ENCODE data around the gene TEAD4.

Gene TEAD4

DNA sequence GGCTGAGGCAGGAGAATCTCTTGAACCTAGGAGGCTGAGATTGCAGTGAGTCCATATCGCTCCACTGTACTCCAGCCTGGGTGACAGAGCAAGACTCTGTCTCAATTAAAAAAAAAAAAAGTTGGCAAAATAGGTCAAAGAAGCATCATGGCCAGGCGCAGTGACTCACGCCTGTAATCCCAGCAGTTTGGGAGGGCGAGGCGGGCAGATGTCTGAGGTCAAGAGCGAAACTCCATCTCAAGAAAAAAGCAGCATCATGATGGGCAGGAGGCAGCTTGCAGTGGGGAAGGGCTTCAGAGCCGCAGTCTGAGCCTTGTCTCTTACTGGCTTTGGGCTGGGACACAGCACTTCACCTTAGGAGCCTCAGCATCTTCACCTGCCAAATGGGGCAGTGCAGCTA lies 21.4 kb downstream of the TEAD4 start:
- Histone ChIP-seq H3K4me2 (no peak overlapping the region), H3K4me1 (ENCODE audit: low read depth, poor library complexity, severe bottlenecking) (no peaks in the 10 kb centered on the region), H2AFZ (ENCODE audit: low read depth) (no peak overlapping the region), H3K79me2 (ENCODE audit: insufficient read depth, low read depth) (no peaks in the 10 kb centered on the region; the same call in 1 of the 2 replicates), H3K36me3 (ENCODE audit: insufficient read depth) (no peaks in the 10 kb centered on the region), H3K9ac (no peak overlapping the region), H4K20me1 (ENCODE audit: insufficient read depth) (no peaks in the 10 kb centered on the region), H3K27me3 (ENCODE audit: insufficient read depth, low read depth) (no peaks in the 10 kb centered on the region), H3K27ac (no peak overlapping the region), H3K4me3 (IDR thresholded peaks at IDR 0.05; ENCODE audit: insufficient read depth, low read depth, low read length) (no peak overlapping the region)
- TF ChIP-seq CTCF (conservative IDR thresholded peaks at IDR 0.05; ENCODE audit: low read depth, low read length) = no peak

GRCh38 chr12:2982361-2982760 lies 23.2 kb downstream of the TEAD4 start:
- Histone ChIP-seq H3K36me3 (ENCODE audit: insufficient read depth) (no peaks in the 10 kb centered on the region), H3K79me2 (ENCODE audit: insufficient read depth, low read depth) (no peaks in the 10 kb centered on the region; the same call in 1 of the 2 replicates), H3K9ac (no peak overlapping the region), H3K4me1 (ENCODE audit: low read depth, poor library complexity, severe bottlenecking) (no peaks in the 10 kb centered on the region), H4K20me1 (ENCODE audit: insufficient read depth) (no peaks in the 10 kb centered on the region), H3K4me3 (IDR thresholded peaks at IDR 0.05; ENCODE audit: insufficient read depth, low read depth, low read length) (no peak overlapping the region), H3K27ac (no peak overlapping the region), H3K4me2 (no peak overlapping the region), H3K27me3 (ENCODE audit: insufficient read depth, low read depth) (no peaks in the 10 kb centered on the region), H2AFZ (ENCODE audit: low read depth) (no peak overlapping the region)
- no peak for TF ChIP-seq CTCF (conservative IDR thresholded peaks at IDR 0.05; ENCODE audit: low read depth, low read length)

- H3K36me3 ChIP-seq (ENCODE audit: insufficient read depth) = no peaks in the 10 kb centered on the region
- no peaks in the 10 kb centered on the region for H3K27me3 ChIP-seq (ENCODE audit: insufficient read depth, low read depth)
- H3K4me3 ChIP-seq (IDR thresholded peaks at IDR 0.05; ENCODE audit: insufficient read depth, low read depth, low read length) = no peak overlapping the region
- H3K4me1 ChIP-seq (ENCODE audit: low read depth, poor library complexity, severe bottlenecking) = no peaks in the 10 kb centered on the region
- H2AFZ ChIP-seq (ENCODE audit: low read depth) = no peak overlapping the region
- H3K4me2 ChIP-seq = no peak overlapping the region
- no peak overlapping the region for H3K27ac ChIP-seq
- no peaks in the 10 kb centered on the region for H4K20me1 ChIP-seq (ENCODE audit: insufficient read depth)
- TF ChIP-seq CTCF (conservative IDR thresholded peaks at IDR 0.05; ENCODE audit: low read depth, low read length) = no peak
- H3K79me2 ChIP-seq (ENCODE audit: insufficient read depth, low read depth) = no peaks in the 10 kb centered on the region; the same call in 1 of the 2 replicates
- H3K9ac ChIP-seq = no peak overlapping the region
Observed at GRCh38 chr12:2984249-2984648, 25.1 kb downstream of the TEAD4 start.

- Histone ChIP-seq H3K4me3 (IDR thresholded peaks at IDR 0.05; ENCODE audit: insufficient read depth, low read depth, low read length) (no peak overlapping the region), H4K20me1 (ENCODE audit: insufficient read depth) (no peaks in the 10 kb centered on the region), H3K4me2 (no peak overlapping the region), H3K9ac (no peak overlapping the region), H3K27ac (no peak overlapping the region), H3K36me3 (ENCODE audit: insufficient read depth) (no peaks in the 10 kb centered on the region), H2AFZ (ENCODE audit: low read depth) (no peak overlapping the region), H3K4me1 (ENCODE audit: low read depth, poor library complexity, severe bottlenecking) (no peaks in the 10 kb centered on the region), H3K27me3 (ENCODE audit: insufficient read depth, low read depth) (no peaks in the 10 kb centered on the region), H3K79me2 (ENCODE audit: insufficient read depth, low read depth) (no peaks in the 10 kb centered on the region; the same call in 1 of the 2 replicates)
- TF ChIP-seq CTCF (conservative IDR thresholded peaks at IDR 0.05; ENCODE audit: low read depth, low read length) = no peak
Observed at GRCh38 chr12:2984698-2985097, 25.5 kb downstream of the TEAD4 start.

Measured in KMS-11 (cell line).